Sigmoid colon (tissue), 7 donors: ENCODE data around the gene SBF2. TPM values are rescaled to one million over a fixed set of nuclear protein-coding genes. Genes with fewer than 3 reads are reported as not detected.

Experiments used
- DNase-seq: peaks from one replicate; pipeline ENCODE4 v3.0.0-alpha.2; 2019
- H3K27ac ChIP-seq, 4 donors: fragments of 200-600 bp; sonication (generic); one replicate each; pipeline ENCODE4 v1.5.1; 2016 to 2019; ENCODE audit warnings: mild to moderate bottlenecking in 1 of 4
- H3K27me3 ChIP-seq, 3 donors: fragments of 200-600 bp; sonication (generic); one replicate each; pipeline ENCODE4 v1.5.1; 2019; ENCODE audit warnings: mild to moderate bottlenecking in 1 of 3
- H3K36me3 ChIP-seq, 4 donors: fragments of 200-600 bp; sonication (generic); one replicate each; pipeline ENCODE4 v1.5.1; 2016 to 2019
- H3K4me1 ChIP-seq, 4 donors: fragments of 200-600 bp; sonication (generic); one replicate each; pipeline ENCODE4 v1.5.1; 2017 to 2019
- H3K4me3 ChIP-seq, 4 donors: fragments of 200-600 bp; sonication (generic); one replicate each; pipeline ENCODE4 v1.5.1; 2017 to 2019; ENCODE audit warnings: mild to moderate bottlenecking in 2 of 4, moderate library complexity in 1 of 4
- H3K9me3 ChIP-seq, 4 donors: fragments of 200-600 bp in 3 of 4; sonication (generic) in 3 of 4; one replicate each; pipeline versions ENCODE4 v1.5.1 to v1.6.1; 2013 to 2019
- EP300 ChIP-seq, 4 donors: sonication (generic); formaldehyde crosslinking; IDR thresholded peaks; one replicate each; pipeline ENCODE4 v1.6.1; 2017; ENCODE audit warnings: antibody characterized with exemption in 4 of 4
- POLR2A ChIP-seq, 2 donors: fragments of 450-650 bp; IDR thresholded peaks; one replicate each; pipeline ENCODE4 v1.6.1; 2016; ENCODE audit warnings: antibody characterized with exemption in 2 of 2, mild to moderate bottlenecking in 2 of 2, moderate library complexity in 2 of 2
- POLR2AphosphoS5 ChIP-seq, 4 donors: sonication (generic); formaldehyde crosslinking; IDR thresholded peaks; one replicate each; pipeline ENCODE4 v1.6.1; 2017; ENCODE audit warnings: antibody characterized with exemption in 4 of 4
- WGBS, 2 donors: extraction: QIAGEN DNeasy Blood & Tissue Kit; methylation state at CpG; one replicate each; pipeline ENCODE4 v1.1.7; 2013; 5-methylcytosine and 5-hydroxymethylcytosine counted together
- intact Hi-C: fragments of 100-400 bp; cut with DNase I; formaldehyde crosslinking; loops from one replicate; pipeline ENCODE4 v1.15.1; 2023
- polyA plus RNA-seq, 3 donors: library from polyadenylated mRNA; stranded (reverse); fragments of 200-250 nt; gene quantifications; one replicate each; pipeline ENCODE4 v1.2.3, GENCODE V29; 2013
- total RNA-seq, 4 donors: library from RNA; depleted of rRNA; stranded (reverse); fragments of >200 nt; gene quantifications; one replicate each; pipeline ENCODE4 v1.1.0, GENCODE V29; 2016
- TF ChIP-seq, protein P1 (sequence below), 4 experiments: fragments of 450-650 bp in 3 of 4; fragments of 200-600 bp in 1 of 4; IDR thresholded peaks; one replicate each; pipeline ENCODE4 v1.5.1; 2016 to 2019; ENCODE audit warnings: antibody characterized with exemption in 4 of 4, mild to moderate bottlenecking in 3 of 4, moderate library complexity in 2 of 4
- donor health status: healthy with polysubstance abuse.
- donor health status: Bipolar disorder and iron deficiency.
- donor health status: healthy.

Gene SBF2
- total and polyA plus RNA-seq, 7 donors: 9.5 to 67.5 (median 47.1) TPM

DNA sequence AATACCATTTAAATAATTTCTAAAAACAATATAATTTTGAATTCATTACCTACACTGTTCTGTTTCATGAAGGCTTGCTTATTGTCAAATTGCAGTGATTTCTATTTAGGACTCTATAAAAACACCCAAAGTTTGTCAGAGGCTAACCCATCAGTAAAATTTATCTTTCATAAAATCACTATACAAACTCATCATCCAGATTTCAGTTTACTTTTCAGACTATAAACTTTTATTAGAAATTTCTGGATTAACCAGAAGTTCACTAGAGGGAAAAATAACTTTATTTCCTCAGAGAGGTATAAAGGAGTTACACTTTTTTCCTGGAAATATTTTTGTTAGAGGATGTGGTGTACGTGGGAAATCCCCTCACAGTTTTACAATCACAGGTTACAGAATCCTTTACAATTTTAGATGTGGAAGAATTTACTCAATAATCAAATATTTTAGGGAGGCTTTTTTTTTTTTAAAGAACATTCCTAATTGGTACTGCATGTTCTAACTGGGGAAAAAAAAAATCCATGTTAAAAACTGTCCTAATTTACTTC lies 453.5 kb downstream of the SBF2 start:
- no peaks in the 10 kb centered on the region for H3K27me3 ChIP-seq
- no peak for DNase-seq
- no peak overlapping the region for H3K4me3 ChIP-seq
- peaks cover 0 to 53% (median 4%) of the 10 kb centered on the region in 4 donors for H3K36me3 ChIP-seq
- TF ChIP-seq POLR2A (IDR thresholded peaks at IDR 0.05) (no peak), POLR2AphosphoS5 (IDR thresholded peaks at IDR 0.05) (peak in 1 of 4 donors; percentile 22)
- no peaks in the 10 kb centered on the region for H3K9me3 ChIP-seq
- no peak overlapping the region for H3K27ac ChIP-seq
- no peaks in the 10 kb centered on the region for H3K4me1 ChIP-seq
- intact Hi-C loops: no loop called here
- 41 to 46% methylated on average over 1 of the region's 1 CpG for WGBS, 2 donors

DNA sequence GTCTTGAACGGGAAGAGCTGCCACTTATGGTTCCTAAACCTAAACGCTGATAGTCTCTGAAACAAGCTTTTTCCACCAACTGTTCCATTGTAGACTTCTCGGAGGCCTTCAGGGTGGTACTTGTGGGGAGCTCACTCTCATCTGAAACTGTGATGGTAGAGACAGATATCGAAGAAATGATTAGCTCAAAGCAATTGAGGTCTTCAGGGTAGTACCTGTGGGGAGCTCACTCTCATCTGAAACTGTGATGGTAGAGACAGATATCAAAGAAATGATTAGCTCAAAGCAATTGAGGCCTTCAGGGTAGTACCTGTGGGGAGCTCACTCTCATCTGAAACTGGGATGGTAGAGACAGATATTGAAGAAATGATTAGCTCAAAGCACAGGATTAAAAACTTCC lies 454.5 kb downstream of the SBF2 start:
- Histone ChIP-seq H3K36me3 (peaks cover 0 to 43% (median 4%) of the 10 kb centered on the region in 4 donors), H3K9me3 (no peaks in the 10 kb centered on the region), H3K27me3 (no peaks in the 10 kb centered on the region), H3K4me3 (no peak overlapping the region), H3K4me1 (no peaks in the 10 kb centered on the region), H3K27ac (no peak overlapping the region)
- no peak for DNase-seq
- 88 to 95% methylated on average over 4 of the region's 4 CpGs for WGBS, 2 donors
- TF ChIP-seq POLR2A (IDR thresholded peaks at IDR 0.05): no peak
- intact Hi-C loops: no loop called here

DNA sequence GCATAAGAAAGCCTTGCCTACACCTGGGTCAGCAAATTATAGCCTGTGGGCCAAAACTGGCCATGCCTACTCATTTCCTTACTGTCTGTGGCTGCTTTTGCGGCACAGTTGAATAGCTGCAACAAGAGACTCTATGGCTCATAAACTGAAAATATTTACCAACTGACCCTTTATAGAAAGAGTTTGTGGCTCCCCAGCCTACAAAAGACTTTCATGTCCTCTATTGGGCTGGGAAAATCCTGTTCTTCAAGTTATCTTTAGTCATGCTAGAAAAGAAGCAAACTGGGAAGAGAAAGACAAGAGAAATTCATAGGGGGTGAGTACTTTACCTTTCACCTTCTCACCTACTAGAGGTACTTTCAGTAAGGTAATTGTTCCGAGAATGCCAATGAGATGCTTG lies 455.1 kb downstream of the SBF2 start:
- no peaks in the 10 kb centered on the region for H3K9me3 ChIP-seq
- no peak for DNase-seq
- no peak for TF ChIP-seq EP300 (IDR thresholded peaks at IDR 0.05)
- TF ChIP-seq POLR2A (IDR thresholded peaks at IDR 0.05): no peak
- no peak for TF ChIP-seq POLR2AphosphoS5 (IDR thresholded peaks at IDR 0.05)
- TF ChIP-seq, protein P1, sequence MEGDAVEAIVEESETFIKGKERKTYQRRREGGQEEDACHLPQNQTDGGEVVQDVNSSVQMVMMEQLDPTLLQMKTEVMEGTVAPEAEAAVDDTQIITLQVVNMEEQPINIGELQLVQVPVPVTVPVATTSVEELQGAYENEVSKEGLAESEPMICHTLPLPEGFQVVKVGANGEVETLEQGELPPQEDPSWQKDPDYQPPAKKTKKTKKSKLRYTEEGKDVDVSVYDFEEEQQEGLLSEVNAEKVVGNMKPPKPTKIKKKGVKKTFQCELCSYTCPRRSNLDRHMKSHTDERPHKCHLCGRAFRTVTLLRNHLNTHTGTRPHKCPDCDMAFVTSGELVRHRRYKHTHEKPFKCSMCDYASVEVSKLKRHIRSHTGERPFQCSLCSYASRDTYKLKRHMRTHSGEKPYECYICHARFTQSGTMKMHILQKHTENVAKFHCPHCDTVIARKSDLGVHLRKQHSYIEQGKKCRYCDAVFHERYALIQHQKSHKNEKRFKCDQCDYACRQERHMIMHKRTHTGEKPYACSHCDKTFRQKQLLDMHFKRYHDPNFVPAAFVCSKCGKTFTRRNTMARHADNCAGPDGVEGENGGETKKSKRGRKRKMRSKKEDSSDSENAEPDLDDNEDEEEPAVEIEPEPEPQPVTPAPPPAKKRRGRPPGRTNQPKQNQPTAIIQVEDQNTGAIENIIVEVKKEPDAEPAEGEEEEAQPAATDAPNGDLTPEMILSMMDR (IDR thresholded peaks at IDR 0.05): no peak
- H3K27me3 ChIP-seq: no peaks in the 10 kb centered on the region
- no peaks in the 10 kb centered on the region for H3K4me1 ChIP-seq
- WGBS, 2 donors: 86 to 92% methylated on average over 2 of the region's 2 CpGs
- H3K27ac ChIP-seq: no peak overlapping the region
- no peak overlapping the region for H3K4me3 ChIP-seq
- intact Hi-C loops: no loop called here
- peaks cover 0 to 37% (median 4%) of the 10 kb centered on the region in 4 donors for H3K36me3 ChIP-seq

DNA sequence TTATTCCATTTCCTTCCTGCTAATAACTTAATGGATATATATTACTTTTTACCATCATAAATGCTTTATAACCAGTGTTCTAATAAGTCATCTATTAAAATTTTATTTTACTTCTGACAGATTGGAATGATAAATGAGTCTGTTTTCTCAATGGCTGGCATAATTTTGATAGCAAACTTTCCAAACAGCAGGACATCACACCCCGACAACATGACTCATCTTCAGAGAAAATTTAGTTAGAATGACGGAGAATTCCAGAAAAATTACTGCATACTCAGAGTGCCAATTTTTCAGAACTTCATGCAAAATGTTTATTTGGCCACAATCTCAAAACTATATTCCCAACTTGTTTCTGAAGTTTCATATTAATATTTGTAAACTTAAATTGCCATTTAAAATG lies 455.8 kb downstream of the SBF2 start:
- Histone ChIP-seq H3K4me3 (no peak overlapping the region), H3K27ac (no peak overlapping the region), H3K9me3 (no peaks in the 10 kb centered on the region), H3K36me3 (peaks cover 0 to 31% (median 4%) of the 10 kb centered on the region in 4 donors), H3K27me3 (no peaks in the 10 kb centered on the region), H3K4me1 (no peaks in the 10 kb centered on the region)
- TF ChIP-seq, protein P1 (IDR thresholded peaks at IDR 0.05): no peak
- TF ChIP-seq POLR2AphosphoS5 (IDR thresholded peaks at IDR 0.05): no peak
- TF ChIP-seq POLR2A (IDR thresholded peaks at IDR 0.05): no peak
- TF ChIP-seq EP300 (IDR thresholded peaks at IDR 0.05): no peak
- WGBS, 2 donors: 85 to 95% methylated on average over 2 of the region's 2 CpGs
- DNase-seq: no peak
- intact Hi-C loops: no loop called here

DNA sequence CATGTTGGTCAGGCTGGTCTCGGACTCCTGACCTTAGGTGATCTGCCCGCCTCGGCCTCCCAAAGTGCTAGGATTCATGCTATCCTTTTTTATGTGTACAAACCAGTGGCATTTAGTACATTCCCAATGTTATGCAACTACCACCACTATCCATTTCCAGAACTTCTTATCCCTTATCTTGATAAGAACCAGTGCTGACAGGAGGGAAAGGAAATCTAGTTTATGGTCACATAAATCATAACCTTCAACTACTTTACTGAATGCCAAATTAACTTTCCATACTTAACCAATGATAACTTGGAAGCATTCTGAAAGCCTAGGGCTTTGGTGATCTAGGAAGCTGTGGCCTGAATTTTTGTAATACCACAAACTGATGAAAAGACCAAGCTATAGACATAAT lies 459.7 kb downstream of the SBF2 start:
- TF ChIP-seq POLR2AphosphoS5 (IDR thresholded peaks at IDR 0.05) (peak in 1 of 4 donors; percentile 6), POLR2A (IDR thresholded peaks at IDR 0.05) (no peak)
- intact Hi-C loops: no loop called here
- Histone ChIP-seq H3K4me1 (no peaks in the 10 kb centered on the region), H3K36me3 (peaks cover 0 to 23% (median 14%) of the 10 kb centered on the region in 4 donors), H3K27me3 (no peaks in the 10 kb centered on the region), H3K4me3 (no peak overlapping the region), H3K27ac (no peak overlapping the region), H3K9me3 (no peaks in the 10 kb centered on the region)
- no peak for DNase-seq
- WGBS, 2 donors: 96 to 98% methylated on average over 3 of the region's 3 CpGs

DNA sequence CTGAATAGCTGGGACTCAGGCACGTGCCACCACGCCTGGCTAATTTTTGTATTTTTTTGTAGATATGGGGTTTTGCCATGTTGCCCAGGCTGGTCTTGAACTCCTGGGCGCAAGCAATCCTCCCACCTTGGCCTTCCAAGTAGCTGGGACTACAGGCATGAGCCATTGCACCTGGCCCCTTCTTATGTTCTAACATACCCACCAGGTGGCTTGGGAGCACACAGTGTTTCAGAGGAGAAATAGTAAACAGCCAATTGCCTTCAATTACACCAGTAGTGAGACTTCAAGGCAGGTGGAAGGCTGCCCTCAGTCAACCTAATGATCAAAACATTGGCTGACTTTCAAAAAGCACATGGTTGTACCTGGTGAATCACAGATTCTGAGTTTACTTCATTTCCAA lies 462.9 kb downstream of the SBF2 start:
- Histone ChIP-seq H3K4me1 (no peaks in the 10 kb centered on the region), H3K4me3 (no peak overlapping the region), H3K9me3 (no peaks in the 10 kb centered on the region), H3K36me3 (peaks cover 0 to 18% (median 10%) of the 10 kb centered on the region in 4 donors), H3K27ac (no peak overlapping the region), H3K27me3 (no peaks in the 10 kb centered on the region)
- no peak for DNase-seq
- intact Hi-C loops: no loop called here
- 94% methylated on average over 3 of the region's 3 CpGs for WGBS, 2 donors
- TF ChIP-seq, protein P1 (IDR thresholded peaks at IDR 0.05): no peak
- no peak for TF ChIP-seq EP300 (IDR thresholded peaks at IDR 0.05)
- no peak for TF ChIP-seq POLR2A (IDR thresholded peaks at IDR 0.05)
- TF ChIP-seq POLR2AphosphoS5 (IDR thresholded peaks at IDR 0.05): no peak
